ENCODE data around the gene IL2RA.

- TF ChIP-seq CTCF (IDR thresholded peaks at IDR 0.05; ENCODE audit: extremely low read depth in 1 of 2, insufficient read depth in 1 of 2, low read depth in 1 of 2, low read length in 2 of 2) (no peak), POLR2A (IDR thresholded peaks at IDR 0.05; ENCODE audit: low read depth, low read length) (no peak)
Measured at GRCh38 chr10:6064119-6064518, 2.0 kb upstream of the IL2RA start.

All from endothelial cell of umbilical vein (primary cell).